IMR-90 (cell line): ENCODE measurements around the gene NRL. TPM values are rescaled to one million over a fixed set of nuclear protein-coding genes. Genes with fewer than 3 reads are reported as not detected.

Source experiments
- ATAC-seq: fragments of 200-7000 bp; cut with Tn5 transposase; 2 replicates; pipeline ENCODE4 v1.9.1; 2020; ENCODE audit warnings: low read depth, mild to moderate bottlenecking, moderate library complexity
- BruUV-seq: library from RNA; stranded (reverse); fragments of 400-500 nt; replicated peaks from 2 replicates; lab custom pipeline; 2021; lab: Mats Ljungman, UMichigan
- CTCF ChIA-PET: fragments of 300-600 bp; formaldehyde crosslinking; extraction: SDS; loops from one replicate; lab custom pipeline; 2021; ENCODE audit warnings: antibody characterized with exemption; lab: Yijun Ruan, JAX
- POLR2A ChIA-PET: fragments of 300-600 bp; sonication (Branson Sonifier 250); formaldehyde crosslinking; loops from one replicate; lab custom pipeline; 2022; ENCODE audit warnings: antibody characterized with exemption; ENCODE audit not compliant: unreplicated experiment; lab: Charles Lee
- DNase-seq: peaks from one replicate; pipeline ENCODE4 v3.0.0; 2013
- H2AFZ ChIP-seq: replicated peaks from 2 replicates; pipeline ENCODE3; 2013; ENCODE audit warnings: low read length, mild to moderate bottlenecking; ENCODE audit not compliant: poor library complexity
- H2AK5ac ChIP-seq: 2 replicates; pipeline ENCODE4 v1.6.1; 2013; ENCODE audit warnings: low read depth, low read length, inconsistent platforms
- H2AK9ac ChIP-seq: replicated peaks from 2 replicates; pipeline ENCODE3; 2013; ENCODE audit warnings: mild to moderate bottlenecking, low read depth, low read length, moderate library complexity; ENCODE audit not compliant: poor library complexity
- H2BK120ac ChIP-seq: 2 replicates; pipeline ENCODE4 v1.6.1; 2013; ENCODE audit warnings: low read depth, low read length, inconsistent platforms
- H2BK15ac ChIP-seq: 3 replicates; pipeline ENCODE4 v1.6.1; 2013; ENCODE audit warnings: low read depth, low read length, inconsistent platforms
- H2BK20ac ChIP-seq: 2 replicates; pipeline ENCODE4 v1.6.1; 2013; ENCODE audit warnings: low read depth, mild to moderate bottlenecking, inconsistent platforms, low read length, moderate library complexity
- H2BK5ac ChIP-seq: 2 replicates; pipeline ENCODE4 v1.6.1; 2013; ENCODE audit warnings: mild to moderate bottlenecking, low read depth, low read length, inconsistent platforms; ENCODE audit not compliant: poor library complexity, severe bottlenecking
- H3K14ac ChIP-seq: replicated peaks from 2 replicates; pipeline ENCODE4 v1.6.1; 2013; ENCODE audit warnings: low read depth, low read length, inconsistent platforms
- H3K18ac ChIP-seq: 2 replicates; pipeline ENCODE4 v1.6.1; 2013; ENCODE audit warnings: low read depth, low read length, control low read depth
- H3K23ac ChIP-seq: 2 replicates; pipeline ENCODE4 v1.6.1; 2013; ENCODE audit warnings: low read depth, low read length, inconsistent platforms
- H3K27ac ChIP-seq: 2 replicates; pipeline ENCODE4 v1.5.1; 2013; ENCODE audit warnings: mild to moderate bottlenecking, control low read depth, low read length; ENCODE audit not compliant: insufficient read depth
- H3K27me3 ChIP-seq: 2 replicates; pipeline ENCODE4 v1.6.1; 2013; ENCODE audit warnings: low read length; ENCODE audit not compliant: control insufficient read depth, insufficient read depth
- H3K36me3 ChIP-seq: 2 replicates; pipeline ENCODE4 v1.6.1; 2013; ENCODE audit warnings: low read length, mixed read lengths; ENCODE audit not compliant: control insufficient read depth, insufficient read depth
- H3K4ac ChIP-seq: 2 replicates; pipeline ENCODE4 v1.6.1; 2013; ENCODE audit warnings: low read depth, low read length, inconsistent platforms
- H3K4me1 ChIP-seq: 2 replicates; pipeline ENCODE4 v1.6.1; 2013; ENCODE audit warnings: low read length, mixed read lengths; ENCODE audit not compliant: control insufficient read depth, insufficient read depth
- H3K4me2 ChIP-seq: 2 replicates; pipeline ENCODE4 v1.6.1; 2013; ENCODE audit warnings: low read depth, mild to moderate bottlenecking, control low read depth, low read length, moderate library complexity
- H3K4me3 ChIP-seq: 2 replicates; pipeline ENCODE4 v1.5.1; 2013; ENCODE audit warnings: low read depth, mild to moderate bottlenecking, control low read depth, low read length, moderate library complexity; ENCODE audit not compliant: insufficient read depth
- H3K56ac ChIP-seq: 2 replicates; pipeline ENCODE4 v1.6.1; 2013; ENCODE audit warnings: low read length, inconsistent platforms; ENCODE audit not compliant: insufficient read depth; ENCODE audit errors: extremely low read depth
- H3K79me1 ChIP-seq, 2 experiments: 2 replicates each; pipeline ENCODE4 v1.6.1; 2013; ENCODE audit warnings: low read length in 2 of 2, inconsistent platforms in 1 of 2, low read depth in 1 of 2
- H3K9ac ChIP-seq: 2 replicates; pipeline ENCODE4 v1.6.1; 2013; ENCODE audit warnings: low read depth, low read length, control low read depth
- H3K9me1 ChIP-seq: 2 replicates; pipeline ENCODE4 v1.6.1; 2013; ENCODE audit warnings: low read length, inconsistent platforms; ENCODE audit not compliant: insufficient read depth
- H3K9me3 ChIP-seq: 2 replicates; pipeline ENCODE4 v1.6.1; 2013; ENCODE audit warnings: low read length; ENCODE audit not compliant: control insufficient read depth, insufficient read depth
- H4K20me1 ChIP-seq: 2 replicates; pipeline ENCODE4 v1.6.1; 2013; ENCODE audit warnings: low read length, inconsistent platforms; ENCODE audit not compliant: insufficient read depth
- H4K5ac ChIP-seq: 2 replicates; pipeline ENCODE4 v1.6.1; 2013; ENCODE audit warnings: mild to moderate bottlenecking, low read depth, low read length, control low read depth
- H4K8ac ChIP-seq, 2 experiments: 2 replicates each; pipeline ENCODE4 v1.6.1; 2013; ENCODE audit warnings: low read depth in 2 of 2, low read length in 2 of 2, control low read depth in 1 of 2, inconsistent platforms in 1 of 2
- H4K91ac ChIP-seq: 2 replicates; pipeline ENCODE4 v1.6.1; 2013; ENCODE audit warnings: low read depth, low read length, inconsistent platforms; ENCODE audit not compliant: insufficient read depth
- BHLHE40 ChIP-seq: fragments of 150-350 bp; IDR thresholded peaks from 2 replicates; pipeline ENCODE4 v1.6.1; 2016; ENCODE audit warnings: mild to moderate bottlenecking, low read depth, low read length
- CEBPB ChIP-seq: IDR thresholded peaks from 2 replicates; pipeline ENCODE4 v1.6.1; 2012; ENCODE audit warnings: low read depth, low read length, improper control_type of control experiment
- FOS ChIP-seq: fragments of 150-350 bp; IDR thresholded peaks from 2 replicates; pipeline ENCODE4 v1.6.1; 2016; ENCODE audit warnings: low read depth, low read length
- MAZ ChIP-seq: IDR thresholded peaks from 2 replicates; pipeline ENCODE4 v1.6.1; 2012; ENCODE audit warnings: low read depth, mild to moderate bottlenecking, low read length, improper control_type of control experiment, moderate library complexity, borderline replicate concordance
- RCOR1 ChIP-seq: IDR thresholded peaks from 2 replicates; pipeline ENCODE4 v1.6.1; 2012; ENCODE audit warnings: mild to moderate bottlenecking, low read length, improper control_type of control experiment; ENCODE audit not compliant: insufficient replicate concordance
- RFX5 ChIP-seq: IDR thresholded peaks from 2 replicates; pipeline ENCODE4 v1.8.0; 2012; ENCODE audit warnings: low read depth, mild to moderate bottlenecking, low read length, moderate library complexity
- WGBS, 2 experiments: methylation state at CpG; one replicate each; pipeline versions ENCODE4 v1.1.5 to v1.1.7; 2013; ENCODE audit warnings: missing lambda C conversion rate in 2 of 2; ENCODE audit not compliant: insufficient read length in 1 of 2; ENCODE audit errors: extremely low coverage in 2 of 2; 5-methylcytosine and 5-hydroxymethylcytosine counted together
- dilution Hi-C: fragments of 300-500 bp; cut with HindIII; formaldehyde crosslinking; loops from one replicate; pipeline ENCODE4 v1.14.3; 2018; ENCODE audit warnings: low sequenced_read_pairs; ENCODE audit not compliant: unreplicated experiment
- in situ Hi-C: fragments of 300-500 bp; cut with MboI; formaldehyde crosslinking; loops from 3 replicates; pipeline ENCODE4 v1.14.3; 2019; ENCODE audit warnings: low sequenced_read_pairs, inconsistent platforms, mixed read lengths
- intact Hi-C: fragments of 100-400 bp; cut with micrococcal nuclease; formaldehyde crosslinking; loops from 2 replicates; pipeline ENCODE4 v1.10.0; 2022
- polyA plus RNA-seq, 3 experiments: library from polyadenylated mRNA; depleted of rRNA; stranded (reverse); fragments of >200 nt; gene quantifications; 2 replicates each; pipeline ENCODE4 v1.2.3, GENCODE V29; 2012; ENCODE audit warnings: low replicate concordance in 1 of 3
- total RNA-seq: library from RNA; depleted of rRNA; stranded (reverse); fragments of >200 nt; gene quantifications from 2 replicates; pipeline ENCODE4 v1.2.3, GENCODE V29; 2012
- TF ChIP-seq, protein P1 (sequence below): fragments of 150-350 bp; IDR thresholded peaks from 2 replicates; pipeline ENCODE4 v1.6.1; 2016; ENCODE audit warnings: low read depth, mild to moderate bottlenecking, low read length, moderate library complexity, borderline replicate concordance
- TF ChIP-seq, protein P2 (sequence below): fragments of 150-350 bp; IDR thresholded peaks from 2 replicates; pipeline ENCODE4 v1.6.1; 2017; ENCODE audit warnings: mild to moderate bottlenecking, antibody characterized with exemption, low read length, low read depth

NRL gene
- total and polyA plus RNA-seq, 2 of the 4 experiments (the other 2 are of a cell fraction) = 0.18 to 0.70 TPM

DNA sequence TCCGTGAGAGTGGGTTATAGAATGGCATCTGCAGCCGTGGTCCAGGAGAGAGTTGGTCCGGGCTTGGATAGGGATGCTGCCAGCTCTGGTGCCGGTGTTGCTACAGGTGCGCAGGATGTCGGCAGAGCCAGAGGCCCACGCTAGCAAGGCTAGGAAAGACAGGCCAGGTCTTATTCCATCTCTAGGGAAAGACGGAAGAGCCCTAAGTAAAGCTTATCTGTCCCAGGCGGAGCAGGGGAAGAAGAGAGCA lies 20.8 kb upstream of the NRL start:
- H3K56ac ChIP-seq = peak overlapping the region; percentile 64; the same call in 1 of the 2 replicates
- H3K9me1 ChIP-seq = peaks cover 19% of the 10 kb centered on the region
- in situ Hi-C loops (loop anchor here (10.0 to 25.0 kb wide), 3 partner anchors 299 to 1048 kb away; partner anchors contain the start of genes ACIN1, BCL2L2, C14orf119 and PABPN1), dilution Hi-C loops (no loop called here), intact Hi-C loops (no loop called here)
- ATAC-seq = no peak
- no peak overlapping the region for H2BK120ac ChIP-seq
- H2BK5ac ChIP-seq = no peak overlapping the region
- peak overlapping the region; percentile 5; the same call in 1 of the 2 replicates for H3K27ac ChIP-seq
- no peaks in the 10 kb centered on the region for H3K27me3 ChIP-seq
- no peak overlapping the region for H4K5ac ChIP-seq
- peaks cover 11% of the 10 kb centered on the region for H3K4me1 ChIP-seq
- H3K9ac ChIP-seq = peak overlapping the region; percentile 13; the same call in 1 of the 2 replicates
- H4K20me1 ChIP-seq = peaks cover 11% of the 10 kb centered on the region; the same call in 1 of the 2 replicates
- H3K23ac ChIP-seq = peak overlapping the region; percentile 12; the same call in 1 of the 2 replicates
- peaks cover 17 to 38% of the 10 kb centered on the region in 2 experiments; a peak in 3 of 4 replicates for H3K79me1 ChIP-seq
- H3K4me3 ChIP-seq = peak overlapping the region; percentile 97
- CTCF ChIA-PET = interaction anchor here (0.9 to 1.5 kb wide), 3 partner anchors 8 to 78 kb away, joined by 3 to 4 read pairs (median 3); no protein-coding TSS in a partner anchor
- H2AFZ ChIP-seq = peak overlapping the region; percentile 99
- no peak for DNase-seq
- BruUV-seq = no TSS peak
- TF ChIP-seq MAZ (no peak), FOS (no peak), RFX5 (no peak), BHLHE40 (no peak), CEBPB (no peak), RCOR1 (no peak)
- TF ChIP-seq, protein P1, sequence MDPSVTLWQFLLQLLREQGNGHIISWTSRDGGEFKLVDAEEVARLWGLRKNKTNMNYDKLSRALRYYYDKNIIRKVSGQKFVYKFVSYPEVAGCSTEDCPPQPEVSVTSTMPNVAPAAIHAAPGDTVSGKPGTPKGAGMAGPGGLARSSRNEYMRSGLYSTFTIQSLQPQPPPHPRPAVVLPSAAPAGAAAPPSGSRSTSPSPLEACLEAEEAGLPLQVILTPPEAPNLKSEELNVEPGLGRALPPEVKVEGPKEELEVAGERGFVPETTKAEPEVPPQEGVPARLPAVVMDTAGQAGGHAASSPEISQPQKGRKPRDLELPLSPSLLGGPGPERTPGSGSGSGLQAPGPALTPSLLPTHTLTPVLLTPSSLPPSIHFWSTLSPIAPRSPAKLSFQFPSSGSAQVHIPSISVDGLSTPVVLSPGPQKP = no peak
- TF ChIP-seq, protein P2, sequence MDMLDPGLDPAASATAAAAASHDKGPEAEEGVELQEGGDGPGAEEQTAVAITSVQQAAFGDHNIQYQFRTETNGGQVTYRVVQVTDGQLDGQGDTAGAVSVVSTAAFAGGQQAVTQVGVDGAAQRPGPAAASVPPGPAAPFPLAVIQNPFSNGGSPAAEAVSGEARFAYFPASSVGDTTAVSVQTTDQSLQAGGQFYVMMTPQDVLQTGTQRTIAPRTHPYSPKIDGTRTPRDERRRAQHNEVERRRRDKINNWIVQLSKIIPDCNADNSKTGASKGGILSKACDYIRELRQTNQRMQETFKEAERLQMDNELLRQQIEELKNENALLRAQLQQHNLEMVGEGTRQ = no peak
- H3K4ac ChIP-seq = 0 out of 2 replicates have a peak overlapping the region, but pooled peaks have one; percentile 51
- H3K9me3 ChIP-seq = no peaks in the 10 kb centered on the region
- POLR2A ChIA-PET = no interaction called here
- no peak overlapping the region for H2BK20ac ChIP-seq
- no peak overlapping the region for H3K18ac ChIP-seq
- peak overlapping the region; percentile 87 for H3K4me2 ChIP-seq
- peaks cover 23% of the 10 kb centered on the region for H3K36me3 ChIP-seq
- H2AK5ac ChIP-seq = no peak overlapping the region; the same call in 1 of the 2 replicates
- H2AK9ac ChIP-seq = peak overlapping the region; percentile 82
- peak overlapping the region; percentile 73; the same call in 1 of the 2 replicates for H3K14ac ChIP-seq
- peak overlapping the region; percentile 61 for H4K91ac ChIP-seq
- H2BK15ac ChIP-seq = no peak overlapping the region
- peak overlapping the region in 1 of 2 experiments; percentile 20; a peak in 2 of 4 replicates for H4K8ac ChIP-seq
- 0% methylated on average over 4 of the region's 9 CpGs; no CpG with 5 or more reads in 1 of the 2 experiments for WGBS, 2 experiments
